Kidney epithelial cell (primary cell): ENCODE measurements around the gene WDR3. TPM values are rescaled to one million over a fixed set of nuclear protein-coding genes. Genes with fewer than 3 reads are reported as not detected.

Experiments
- DNase-seq: peaks from one replicate; pipeline ENCODE4 v3.0.0-alpha.2; 2010; ENCODE audit warnings: low read depth
- H3K27me3 ChIP-seq: 2 replicates; pipeline ENCODE4 v1.6.0; 2011; ENCODE audit warnings: low read length; ENCODE audit not compliant: control insufficient read depth, insufficient read depth
- H3K36me3 ChIP-seq: 2 replicates; pipeline ENCODE4 v1.5.1; 2011; ENCODE audit warnings: low read length; ENCODE audit not compliant: control insufficient read depth, insufficient read depth
- H3K4me3 ChIP-seq: 2 replicates; pipeline ENCODE4 v1.5.1; 2011; ENCODE audit warnings: low read depth, mild to moderate bottlenecking, control low read depth, low read length
- CTCF ChIP-seq: IDR thresholded peaks from 2 replicates; pipeline ENCODE4 v1.5.1; 2011; ENCODE audit warnings: mild to moderate bottlenecking, moderate library complexity, low read length, control low read depth, inconsistent platforms; ENCODE audit not compliant: insufficient read depth, poor library complexity, severe bottlenecking
- total RNA-seq: library from RNA; depleted of rRNA; stranded (reverse); fragments of >200 nt; gene quantifications from 2 replicates; pipeline ENCODE4 v1.2.3, GENCODE V29; 2015

The WDR3 gene
- total RNA-seq, 1 donor from 2014 or later = 28.8 TPM

GRCh38 chr1:117928881-117929342 is 627 bp upstream of the WDR3 start:
- peak overlapping the region; percentile 69 for H3K4me3 ChIP-seq
- H3K36me3 ChIP-seq = no peaks in the 10 kb centered on the region
- peak; percentile 20 for TF ChIP-seq CTCF
- peak; percentile 19 for DNase-seq
- no peaks in the 10 kb centered on the region for H3K27me3 ChIP-seq

- Histone ChIP-seq H3K36me3 (no peaks in the 10 kb centered on the region), H3K4me3 (peak overlapping the region; percentile 69), H3K27me3 (no peaks in the 10 kb centered on the region)
- TF ChIP-seq CTCF = no peak
- DNase-seq = no peak
These were observed 571 bp downstream of the WDR3 start for GRCh38 chr1:117930173-117930447.

- Histone ChIP-seq H3K4me3 (peak overlapping the region; percentile 69), H3K36me3 (no peaks in the 10 kb centered on the region), H3K27me3 (no peaks in the 10 kb centered on the region)
- no peak for DNase-seq
- no peak for TF ChIP-seq CTCF
These were observed 945 bp downstream of the WDR3 start for GRCh38 chr1:117930484-117930883.

DNA sequence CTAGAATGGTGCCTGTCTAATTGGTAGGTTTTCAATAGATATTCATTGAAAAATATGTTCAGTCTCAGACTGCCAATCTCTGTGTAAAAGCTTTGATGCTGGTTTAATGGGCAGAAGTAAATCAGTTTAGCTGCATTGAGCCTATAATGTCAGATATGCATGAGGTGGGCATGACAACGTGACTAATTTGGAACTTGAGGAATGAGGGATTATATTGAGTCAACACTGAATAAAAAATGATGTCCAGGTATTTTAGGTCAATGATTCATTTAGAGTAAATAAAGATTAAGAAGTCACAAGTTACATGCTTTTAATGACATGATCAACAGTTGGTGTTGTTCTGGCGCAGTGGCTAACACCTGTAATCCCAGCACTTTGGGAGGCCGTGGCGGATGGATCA is 3.0 kb downstream of the WDR3 start:
- DNase-seq = no peak
- no peaks in the 10 kb centered on the region for H3K36me3 ChIP-seq
- TF ChIP-seq CTCF = no peak
- no peak overlapping the region for H3K4me3 ChIP-seq
- no peaks in the 10 kb centered on the region for H3K27me3 ChIP-seq

DNA sequence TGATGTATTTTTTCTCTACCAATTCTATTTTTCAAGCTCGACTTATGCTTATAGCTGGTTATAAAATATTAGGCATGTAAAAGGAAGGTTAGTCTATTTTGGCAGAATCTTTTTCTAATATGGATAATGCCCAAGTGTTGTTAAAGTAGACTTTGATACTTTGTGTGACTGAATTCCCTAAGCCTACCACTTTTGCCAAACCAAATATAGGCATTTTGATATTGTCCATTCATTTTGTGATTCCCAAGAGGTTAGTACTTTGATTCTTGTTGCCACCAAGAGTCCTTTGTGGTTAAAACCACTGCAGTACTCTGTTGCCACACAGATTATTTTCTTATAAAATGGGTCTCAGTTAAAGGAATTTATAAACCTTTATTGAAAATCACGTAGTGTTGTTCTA is 4.2 kb downstream of the WDR3 start:
- Histone ChIP-seq H3K36me3 (peaks cover 1% of the 10 kb centered on the region), H3K4me3 (no peak overlapping the region), H3K27me3 (no peaks in the 10 kb centered on the region)
- TF ChIP-seq CTCF = no peak
- DNase-seq = no peak

DNA sequence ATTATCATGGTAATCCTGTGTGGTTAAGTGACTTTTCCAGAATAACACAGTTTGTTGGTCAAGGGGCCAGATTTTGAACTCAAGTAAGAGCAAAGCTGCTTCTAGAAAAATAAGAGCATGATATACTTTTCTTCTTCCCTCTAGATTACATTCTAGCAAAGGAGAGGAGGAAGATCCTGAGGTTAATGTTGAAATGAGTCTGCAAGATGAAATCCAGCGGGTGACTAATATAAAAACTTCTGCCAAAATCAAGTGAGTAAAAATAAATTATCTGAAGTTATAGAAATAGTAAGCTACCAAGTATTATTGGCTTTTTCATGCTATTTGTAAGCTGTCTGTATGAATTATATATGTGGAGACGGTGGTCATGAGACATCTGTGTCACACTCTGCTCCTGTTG is 12.8 kb downstream of the WDR3 start:
- no peak for DNase-seq
- no peak for TF ChIP-seq CTCF
- H3K4me3 ChIP-seq = no peak overlapping the region
- peaks cover 1% of the 10 kb centered on the region for H3K36me3 ChIP-seq
- H3K27me3 ChIP-seq = no peaks in the 10 kb centered on the region
